Mesodermal cell (in vitro differentiated cells): ENCODE data around the gene TMEM259.

Experiments
- H3K27ac ChIP-seq: 2 replicates; pipeline ENCODE4 v1.7.0; 2013; ENCODE audit warnings: mild to moderate bottlenecking, low read depth, low read length, moderate library complexity; ENCODE audit not compliant: severe bottlenecking
- H3K36me3 ChIP-seq: 2 replicates; pipeline ENCODE4 v1.7.1; 2013; ENCODE audit warnings: mild to moderate bottlenecking, low read length, moderate library complexity; ENCODE audit not compliant: control insufficient read depth, insufficient read depth
- H3K4me1 ChIP-seq: one replicate; pipeline ENCODE4 v1.7.1; 2013; ENCODE audit warnings: mild to moderate bottlenecking, low read length; ENCODE audit not compliant: insufficient read depth, control insufficient read depth, poor library complexity, severe bottlenecking
- H3K4me3 ChIP-seq: 2 replicates; pipeline ENCODE4 v1.7.0; 2013; ENCODE audit warnings: low read length, control low read depth, mild to moderate bottlenecking; ENCODE audit not compliant: insufficient read depth, poor library complexity, severe bottlenecking; ENCODE audit errors: extremely low read depth
- H3K9me3 ChIP-seq: 2 replicates; pipeline ENCODE4 v1.7.1; 2013; ENCODE audit warnings: mild to moderate bottlenecking, low read length, moderate library complexity; ENCODE audit not compliant: control insufficient read depth
- WGBS, 2 experiments: methylation state at CpG; one replicate each; pipeline ENCODE4 v1.1.5; 2013; ENCODE audit warnings: missing lambda C conversion rate in 2 of 2; ENCODE audit not compliant: insufficient coverage in 2 of 2; 5-methylcytosine and 5-hydroxymethylcytosine counted together

Gene TMEM259

GRCh38 chr19:1013218-1013617 is 7.7 kb downstream of the TMEM259 start:
- Histone ChIP-seq H3K27ac (no peak overlapping the region), H3K4me3 (no peak overlapping the region), H3K36me3 (peaks cover 57% of the 10 kb centered on the region), H3K9me3 (no peaks in the 10 kb centered on the region), H3K4me1 (peaks cover 28% of the 10 kb centered on the region)
- 95 to 99% methylated on average over 8 to 10 of the region's 10 CpGs for WGBS, 2 experiments

GRCh38 chr19:1012334-1012733 is 8.6 kb downstream of the TMEM259 start:
- Histone ChIP-seq H3K9me3 (no peaks in the 10 kb centered on the region), H3K4me1 (peaks cover 19% of the 10 kb centered on the region), H3K27ac (no peak overlapping the region), H3K36me3 (peaks cover 54% of the 10 kb centered on the region), H3K4me3 (no peak overlapping the region)
- 94 to 97% methylated on average over 17 to 18 of the region's 18 CpGs for WGBS, 2 experiments

- H3K36me3 ChIP-seq, result peaks cover 54% of the 10 kb centered on the region
- 95 to 97% methylated on average over 35 to 36 of the region's 36 CpGs for WGBS, 2 experiments
- H3K4me1 ChIP-seq, result peaks cover 14% of the 10 kb centered on the region
- H3K27ac ChIP-seq, result no peak overlapping the region
- H3K4me3 ChIP-seq, result no peak overlapping the region
- H3K9me3 ChIP-seq, result no peaks in the 10 kb centered on the region
Observed at GRCh38 chr19:1011831-1012333, 9.0 kb downstream of the TMEM259 start.

- no peak overlapping the region for H3K27ac ChIP-seq
- H3K4me3 ChIP-seq, result no peak overlapping the region
- H3K9me3 ChIP-seq, result no peaks in the 10 kb centered on the region
- peaks cover 54% of the 10 kb centered on the region for H3K36me3 ChIP-seq
- H3K4me1 ChIP-seq, result peaks cover 4% of the 10 kb centered on the region
- 94 to 96% methylated on average over 34 to 53 of the region's 56 CpGs for WGBS, 2 experiments
Observed at GRCh38 chr19:1010586-1011510, 10.1 kb downstream of the TMEM259 start.

GRCh38 chr19:1009981-1010538 is 10.9 kb downstream of the TMEM259 start:
- H3K36me3 ChIP-seq, result peaks cover 52% of the 10 kb centered on the region
- H3K9me3 ChIP-seq, result no peaks in the 10 kb centered on the region
- H3K4me3 ChIP-seq, result no peak overlapping the region
- 94% methylated on average over 22 to 23 of the region's 29 CpGs for WGBS, 2 experiments
- H3K27ac ChIP-seq, result no peak overlapping the region
- no peaks in the 10 kb centered on the region for H3K4me1 ChIP-seq

- no peak overlapping the region for H3K4me3 ChIP-seq
- WGBS, 2 experiments, result 95 to 97% methylated on average over 64 to 86 of the region's 92 CpGs
- no peaks in the 10 kb centered on the region for H3K4me1 ChIP-seq
- no peak overlapping the region for H3K27ac ChIP-seq
- no peaks in the 10 kb centered on the region for H3K9me3 ChIP-seq
- H3K36me3 ChIP-seq, result peaks cover 44% of the 10 kb centered on the region
Observed at GRCh38 chr19:1009041-1009980, 11.6 kb downstream of the TMEM259 start.

GRCh38 chr19:1008268-1009040 is 12.5 kb downstream of the TMEM259 start:
- Histone ChIP-seq H3K27ac (no peak overlapping the region), H3K4me3 (no peak overlapping the region), H3K9me3 (no peaks in the 10 kb centered on the region), H3K36me3 (peaks cover 36% of the 10 kb centered on the region), H3K4me1 (no peaks in the 10 kb centered on the region)
- 94 to 97% methylated on average over 35 to 42 of the region's 45 CpGs for WGBS, 2 experiments

- no peak overlapping the region for H3K4me3 ChIP-seq
- H3K9me3 ChIP-seq, result no peaks in the 10 kb centered on the region
- H3K27ac ChIP-seq, result no peak overlapping the region
- no peaks in the 10 kb centered on the region for H3K4me1 ChIP-seq
- WGBS, 2 experiments, result 96 to 98% methylated on average over 50 to 60 of the region's 73 CpGs
- H3K36me3 ChIP-seq, result peaks cover 28% of the 10 kb centered on the region
Observed at GRCh38 chr19:1007399-1008251, 13.3 kb downstream of the TMEM259 start.

GRCh38 chr19:1006711-1007398 is 14.1 kb downstream of the TMEM259 start:
- Histone ChIP-seq H3K27ac (no peak overlapping the region), H3K4me1 (no peaks in the 10 kb centered on the region), H3K36me3 (peaks cover 20% of the 10 kb centered on the region), H3K4me3 (no peak overlapping the region), H3K9me3 (no peaks in the 10 kb centered on the region)
- 88 to 91% methylated on average over 22 to 24 of the region's 27 CpGs for WGBS, 2 experiments
